Bronchial epithelial cell (primary cell): ENCODE results near the gene SLC25A11. TPM values are rescaled to one million over a fixed set of nuclear protein-coding genes. Genes with fewer than 3 reads are reported as not detected.
A peak's percentile ranks its signal among the peaks of the same experiment; 100 is the strongest.

Experiments used
- DNase-seq: peaks from one replicate; pipeline ENCODE4 v3.0.0-alpha.2; 2010; ENCODE audit warnings: low read depth
- FAIRE-seq: peaks from 2 replicates; lab custom pipeline; 2011; peaks lifted over from hg19 to GRCh38; lab: Jason Lieb, UNC
- H3K27me3 ChIP-seq: 2 replicates; pipeline ENCODE4 v1.5.1; 2011; ENCODE audit warnings: low read length; ENCODE audit not compliant: control insufficient read depth, insufficient read depth
- H3K36me3 ChIP-seq: 2 replicates; pipeline ENCODE4 v1.5.1; 2011; ENCODE audit warnings: low read length; ENCODE audit not compliant: control insufficient read depth, insufficient read depth
- H3K4me3 ChIP-seq: 2 replicates; pipeline ENCODE4 v1.5.1; 2011; ENCODE audit warnings: mild to moderate bottlenecking, low read depth, low read length, control low read depth
- total RNA-seq: library from RNA; depleted of rRNA; stranded (reverse); fragments of >200 nt; gene quantifications from 2 replicates; pipeline ENCODE4 v1.2.1, GENCODE V29; 2014
- TF ChIP-seq, protein P1 (sequence below): IDR thresholded peaks from 2 replicates; pipeline ENCODE4 v1.5.1; 2011; ENCODE audit warnings: mild to moderate bottlenecking, moderate library complexity, low read length, control low read depth, inconsistent platforms; ENCODE audit not compliant: insufficient read depth, severe bottlenecking

Gene SLC25A11
- total RNA-seq, 1 donor from 2014 or later, result 51.6 TPM

GRCh38 chr17:4939546-4939795 is 375 bp downstream of the SLC25A11 start:
- Histone ChIP-seq H3K4me3 (peak overlapping the region; percentile 93), H3K36me3 (peaks cover 27% of the 10 kb centered on the region), H3K27me3 (no peaks in the 10 kb centered on the region)
- FAIRE-seq, result no peak
- no peak for DNase-seq
- TF ChIP-seq, protein P1, sequence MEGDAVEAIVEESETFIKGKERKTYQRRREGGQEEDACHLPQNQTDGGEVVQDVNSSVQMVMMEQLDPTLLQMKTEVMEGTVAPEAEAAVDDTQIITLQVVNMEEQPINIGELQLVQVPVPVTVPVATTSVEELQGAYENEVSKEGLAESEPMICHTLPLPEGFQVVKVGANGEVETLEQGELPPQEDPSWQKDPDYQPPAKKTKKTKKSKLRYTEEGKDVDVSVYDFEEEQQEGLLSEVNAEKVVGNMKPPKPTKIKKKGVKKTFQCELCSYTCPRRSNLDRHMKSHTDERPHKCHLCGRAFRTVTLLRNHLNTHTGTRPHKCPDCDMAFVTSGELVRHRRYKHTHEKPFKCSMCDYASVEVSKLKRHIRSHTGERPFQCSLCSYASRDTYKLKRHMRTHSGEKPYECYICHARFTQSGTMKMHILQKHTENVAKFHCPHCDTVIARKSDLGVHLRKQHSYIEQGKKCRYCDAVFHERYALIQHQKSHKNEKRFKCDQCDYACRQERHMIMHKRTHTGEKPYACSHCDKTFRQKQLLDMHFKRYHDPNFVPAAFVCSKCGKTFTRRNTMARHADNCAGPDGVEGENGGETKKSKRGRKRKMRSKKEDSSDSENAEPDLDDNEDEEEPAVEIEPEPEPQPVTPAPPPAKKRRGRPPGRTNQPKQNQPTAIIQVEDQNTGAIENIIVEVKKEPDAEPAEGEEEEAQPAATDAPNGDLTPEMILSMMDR, result no peak

DNA sequence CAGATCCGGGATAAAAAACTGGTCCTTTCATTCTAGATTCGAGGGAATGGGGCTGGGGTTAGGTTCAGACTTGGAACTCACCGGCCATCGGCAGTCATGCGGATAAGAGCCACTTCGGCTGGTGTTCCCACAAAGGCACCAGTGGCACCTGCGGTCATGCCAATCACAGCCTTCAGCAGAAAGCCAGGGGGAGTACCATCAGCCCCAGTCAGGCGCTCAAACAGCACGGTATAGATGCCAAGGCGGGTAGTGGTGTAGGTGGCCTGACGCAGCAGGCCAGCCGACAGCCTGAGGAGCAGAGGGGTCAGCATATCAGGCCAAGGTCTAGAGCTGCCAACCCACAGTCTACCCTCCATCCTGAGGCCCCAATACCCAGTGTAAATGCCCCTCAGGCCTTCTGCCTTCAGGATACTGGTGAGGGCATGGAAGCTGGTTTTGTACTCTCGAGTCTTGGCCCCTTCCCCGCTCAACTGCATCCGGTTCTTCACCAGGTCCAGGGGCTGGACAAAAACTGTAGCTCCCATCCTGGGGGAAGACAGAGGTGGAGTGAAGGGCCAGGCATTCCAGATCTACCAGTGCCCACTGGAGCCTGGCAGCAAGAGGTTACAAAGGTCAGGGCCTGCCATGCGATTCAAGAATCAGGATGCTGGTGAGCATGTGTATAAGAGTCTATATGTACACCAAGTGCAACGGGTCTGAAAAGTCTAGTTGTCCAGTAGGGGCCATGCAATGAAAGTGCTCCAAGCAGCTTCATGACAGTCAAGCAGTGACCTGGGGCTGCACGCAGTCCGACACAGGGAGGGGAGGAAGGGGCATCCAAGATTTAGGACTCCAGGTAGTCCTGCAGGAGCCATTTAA is 929 bp downstream of the SLC25A11 start:
- DNase-seq, result no peak
- Histone ChIP-seq H3K27me3 (no peaks in the 10 kb centered on the region), H3K36me3 (peaks cover 26% of the 10 kb centered on the region), H3K4me3 (peak overlapping the region; percentile 93)
- FAIRE-seq, result no peak
- TF ChIP-seq, protein P1, result peak; percentile 1

- H3K4me3 ChIP-seq, result no peak overlapping the region
- no peak for FAIRE-seq
These were observed 1.8 kb downstream of the SLC25A11 start for GRCh38 chr17:4938069-4938491.

GRCh38 chr17:4937553-4937952 is 2.3 kb downstream of the SLC25A11 start:
- H3K4me3 ChIP-seq, result no peak overlapping the region
- FAIRE-seq (no peak), DNase-seq (no peak)
- no peaks in the 10 kb centered on the region for H3K27me3 ChIP-seq
- TF ChIP-seq, protein P1, result no peak
- peaks cover 21% of the 10 kb centered on the region for H3K36me3 ChIP-seq

More at GRCh38 chr17:4938069-4938491, 1.8 kb downstream of the SLC25A11 start:
- H3K36me3 ChIP-seq, result peaks cover 21% of the 10 kb centered on the region
- TF ChIP-seq, protein P1, result no peak
- DNase-seq, result no peak
- H3K27me3 ChIP-seq, result no peaks in the 10 kb centered on the region

DNA sequence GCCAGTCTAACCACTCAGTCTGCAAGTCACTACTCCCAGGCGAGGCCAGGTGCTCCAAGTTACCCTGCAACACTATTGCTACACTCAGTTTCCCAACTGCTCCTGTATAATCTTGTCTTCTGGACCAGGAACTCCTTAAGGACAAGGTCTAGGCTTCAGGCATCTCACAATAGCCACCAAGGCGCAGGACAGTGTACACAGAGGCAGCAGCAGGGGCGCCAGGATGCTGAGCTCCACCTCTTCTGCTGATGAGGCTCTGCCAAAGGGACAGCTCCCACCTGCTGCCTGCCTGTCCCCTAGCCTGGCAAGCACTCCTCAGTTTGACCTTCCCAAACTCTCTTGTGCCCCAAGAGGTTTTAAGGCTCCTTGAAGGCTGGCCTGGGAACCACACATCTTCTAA is 3.4 kb downstream of the SLC25A11 start:
- no peak for FAIRE-seq

More for the DNA sequence above, 3.4 kb downstream of the SLC25A11 start:
- Histone ChIP-seq H3K36me3 (peaks cover 18% of the 10 kb centered on the region), H3K4me3 (no peak overlapping the region), H3K27me3 (no peaks in the 10 kb centered on the region)
- DNase-seq, result no peak
- TF ChIP-seq, protein P1, result no peak
